Liver (tissue), 9 donors: ENCODE results near the gene TBC1D5. TPM values are rescaled to one million over a fixed set of nuclear protein-coding genes. Genes with fewer than 3 reads are reported as not detected.

Experiments
- DNase-seq: peaks from one replicate; pipeline ENCODE4 v3.0.0-alpha.2; 2017; ENCODE audit warnings: low spot score
- H3K27ac ChIP-seq, 2 donors: one replicate each; pipeline ENCODE4 v1.7.0; 2013; ENCODE audit warnings: inconsistent platforms in 2 of 2, low read length in 2 of 2, control low read depth in 1 of 2, low read depth in 1 of 2, mild to moderate bottlenecking in 1 of 2
- H3K27me3 ChIP-seq, 4 donors: one replicate each; pipeline versions ENCODE4 v1.6.1 to v1.7.0; 2013; ENCODE audit warnings: low read length in 3 of 4, inconsistent platforms in 1 of 4, mild to moderate bottlenecking in 1 of 4, moderate library complexity in 1 of 4; ENCODE audit not compliant: control insufficient read depth in 4 of 4, insufficient read depth in 4 of 4
- H3K36me3 ChIP-seq, 4 donors: one replicate each; pipeline versions ENCODE4 v1.6.1 to v1.7.0; 2013; ENCODE audit warnings: low read length in 3 of 4, mild to moderate bottlenecking in 3 of 4, low read depth in 1 of 4, moderate library complexity in 1 of 4; ENCODE audit not compliant: control insufficient read depth in 4 of 4, insufficient read depth in 3 of 4
- H3K4me1 ChIP-seq, 4 donors: one replicate each; pipeline versions ENCODE4 v1.6.1 to v1.7.0; 2013; ENCODE audit warnings: low read length in 3 of 4, mild to moderate bottlenecking in 3 of 4, moderate library complexity in 1 of 4; ENCODE audit not compliant: control insufficient read depth in 4 of 4, insufficient read depth in 4 of 4
- H3K4me3 ChIP-seq, 3 donors: one replicate each; pipeline versions ENCODE4 v1.6.1 to v1.7.0; 2013; ENCODE audit warnings: low read length in 3 of 3, control low read depth in 1 of 3, low read depth in 1 of 3, mild to moderate bottlenecking in 1 of 3
- H3K9ac ChIP-seq, 2 donors: one replicate each; pipeline ENCODE4 v1.7.0; 2013; ENCODE audit warnings: low read length in 2 of 2, mild to moderate bottlenecking in 2 of 2, moderate library complexity in 2 of 2, control low read depth in 1 of 2, low read depth in 1 of 2
- H3K9me3 ChIP-seq, 4 donors: one replicate each; pipeline versions ENCODE4 v1.6.1 to v1.7.0; 2013; ENCODE audit warnings: low read length in 3 of 4; ENCODE audit not compliant: control insufficient read depth in 4 of 4
- EGR1 ChIP-seq, 2 donors: IDR thresholded peaks; 2 replicates each; pipeline ENCODE4 v1.6.1; 2016 to 2018; ENCODE audit warnings: antibody characterized with exemption in 2 of 2, low read depth in 2 of 2
- FOXA1 ChIP-seq: IDR thresholded peaks from 2 replicates; pipeline ENCODE4 v1.6.1; 2016; ENCODE audit warnings: antibody characterized with exemption
- FOXA2 ChIP-seq: IDR thresholded peaks from 2 replicates; pipeline ENCODE4 v1.6.1; 2016; ENCODE audit warnings: antibody characterized with exemption
- GABPA ChIP-seq, 2 donors: IDR thresholded peaks in 1 of 2; conservative IDR thresholded peaks in 1 of 2; 2 replicates each; pipeline ENCODE4 v1.6.1; 2016; ENCODE audit warnings: antibody characterized with exemption in 2 of 2, mild to moderate bottlenecking in 1 of 2, moderate library complexity in 1 of 2
- HNF4A ChIP-seq, 2 donors: conservative IDR thresholded peaks; 2 replicates each; pipeline ENCODE4 v1.6.1; 2016; ENCODE audit warnings: antibody characterized with exemption in 2 of 2, mild to moderate bottlenecking in 2 of 2
- HNF4G ChIP-seq: IDR thresholded peaks from 2 replicates; pipeline ENCODE4 v1.6.1; 2016; ENCODE audit warnings: antibody characterized with exemption
- JUND ChIP-seq, 2 donors: IDR thresholded peaks; 2 replicates each; pipeline ENCODE4 v1.6.1; 2016; ENCODE audit warnings: antibody characterized with exemption in 2 of 2
- NR2F2 ChIP-seq: IDR thresholded peaks from 2 replicates; pipeline ENCODE4 v1.6.1; 2016; ENCODE audit warnings: antibody characterized with exemption
- RXRA ChIP-seq, 2 donors: IDR thresholded peaks; 2 replicates each; pipeline ENCODE4 v1.6.1; 2017 to 2018; ENCODE audit warnings: antibody characterized with exemption in 2 of 2, mild to moderate bottlenecking in 1 of 2
- SP1 ChIP-seq: IDR thresholded peaks from 2 replicates; pipeline ENCODE4 v1.6.1; 2018; ENCODE audit warnings: antibody characterized with exemption, mild to moderate bottlenecking
- TAF1 ChIP-seq: conservative IDR thresholded peaks from 2 replicates; pipeline ENCODE4 v1.6.1; 2016; ENCODE audit warnings: antibody characterized with exemption, mild to moderate bottlenecking
- whole genome bisulfite sequencing: extraction: QIAGEN DNeasy Blood & Tissue Kit; methylation state at CpG from one replicate; pipeline ENCODE4 v1.1.7; 2013; 5-methylcytosine and 5-hydroxymethylcytosine counted together
- polyA plus RNA-seq, 2 donors: library from polyadenylated mRNA; stranded (reverse) in 1 of 2; unstranded in 1 of 2; fragments of 200-250 nt in 1 of 2; fragments of >200 nt in 1 of 2; fragmentation: Nextera tagmentation in 1 of 2; extraction: Ambion mirVana in 1 of 2; gene quantifications; one replicate each; pipeline versions ENCODE4 v1.2.1 to v1.2.3, GENCODE V29; 2013 to 2015
- total RNA-seq, 2 donors: library from RNA; depleted of rRNA; stranded (reverse); fragments of >200 nt; gene quantifications; one replicate each; pipeline ENCODE4 v1.2.3, GENCODE V29; 2014
- TF ChIP-seq, protein P1 (sequence below): IDR thresholded peaks from 2 replicates; pipeline ENCODE4 v1.6.1; 2016; ENCODE audit warnings: antibody characterized with exemption, mild to moderate bottlenecking
- TF ChIP-seq, protein P2 (sequence below): fragments of 150-350 bp; IDR thresholded peaks from 2 replicates; pipeline ENCODE4 v1.5.1; 2017; ENCODE audit warnings: improper control_type of control experiment, low read depth, low read length; ENCODE audit not compliant: missing input control
- TF ChIP-seq, protein P3 (sequence below): IDR thresholded peaks from 2 replicates; pipeline ENCODE4 v1.6.1; 2016; ENCODE audit warnings: antibody characterized with exemption
- TF ChIP-seq, protein P4 (sequence below): IDR thresholded peaks from 2 replicates; pipeline ENCODE4 v1.6.1; 2016; ENCODE audit warnings: antibody characterized with exemption
- TF ChIP-seq, protein P5 (sequence below): IDR thresholded peaks from 2 replicates; pipeline ENCODE4 v1.6.1; 2016; ENCODE audit warnings: antibody characterized with exemption
- donor health status: healthy.
- donor health status: healthy.
- donor health status: healthy.
- donor health status: healthy.
- donor health status: healthy.

Gene TBC1D5
- total and polyA plus RNA-seq, 4 donors = 9.1 to 45.6 (median 25.6) TPM

DNA sequence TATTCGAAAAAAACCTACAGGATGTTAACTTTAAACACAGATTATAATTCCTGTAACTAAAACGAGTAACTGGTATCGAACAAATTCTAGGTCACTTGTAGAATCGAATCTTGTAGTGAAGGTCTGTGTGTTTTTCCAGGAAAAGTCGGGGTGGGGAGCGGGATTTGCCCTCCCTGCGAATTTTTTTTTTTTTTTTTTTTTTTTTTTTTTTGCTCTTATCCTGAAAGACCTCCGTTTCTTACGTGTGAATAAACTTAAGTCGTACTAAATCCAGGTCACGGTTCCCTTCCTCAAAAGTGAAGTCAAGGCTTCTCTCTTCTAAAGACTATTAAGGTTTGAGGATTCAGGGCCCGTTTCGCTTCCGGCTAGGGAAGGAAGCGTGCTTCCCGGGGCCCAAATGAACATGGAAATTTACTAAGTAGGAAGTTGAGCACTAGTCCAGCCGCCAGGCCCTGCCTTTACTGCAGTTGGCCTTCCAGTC, 770 bp downstream of the TBC1D5 start:
- H3K27ac ChIP-seq = peak overlapping the region; percentile 98 to 100
- no peaks in the 10 kb centered on the region for H3K27me3 ChIP-seq
- no peaks in the 10 kb centered on the region for H3K36me3 ChIP-seq
- no peak for DNase-seq
- H3K9me3 ChIP-seq = no peaks in the 10 kb centered on the region
- TF ChIP-seq FOXA1 = no peak
- TF ChIP-seq, protein P1, sequence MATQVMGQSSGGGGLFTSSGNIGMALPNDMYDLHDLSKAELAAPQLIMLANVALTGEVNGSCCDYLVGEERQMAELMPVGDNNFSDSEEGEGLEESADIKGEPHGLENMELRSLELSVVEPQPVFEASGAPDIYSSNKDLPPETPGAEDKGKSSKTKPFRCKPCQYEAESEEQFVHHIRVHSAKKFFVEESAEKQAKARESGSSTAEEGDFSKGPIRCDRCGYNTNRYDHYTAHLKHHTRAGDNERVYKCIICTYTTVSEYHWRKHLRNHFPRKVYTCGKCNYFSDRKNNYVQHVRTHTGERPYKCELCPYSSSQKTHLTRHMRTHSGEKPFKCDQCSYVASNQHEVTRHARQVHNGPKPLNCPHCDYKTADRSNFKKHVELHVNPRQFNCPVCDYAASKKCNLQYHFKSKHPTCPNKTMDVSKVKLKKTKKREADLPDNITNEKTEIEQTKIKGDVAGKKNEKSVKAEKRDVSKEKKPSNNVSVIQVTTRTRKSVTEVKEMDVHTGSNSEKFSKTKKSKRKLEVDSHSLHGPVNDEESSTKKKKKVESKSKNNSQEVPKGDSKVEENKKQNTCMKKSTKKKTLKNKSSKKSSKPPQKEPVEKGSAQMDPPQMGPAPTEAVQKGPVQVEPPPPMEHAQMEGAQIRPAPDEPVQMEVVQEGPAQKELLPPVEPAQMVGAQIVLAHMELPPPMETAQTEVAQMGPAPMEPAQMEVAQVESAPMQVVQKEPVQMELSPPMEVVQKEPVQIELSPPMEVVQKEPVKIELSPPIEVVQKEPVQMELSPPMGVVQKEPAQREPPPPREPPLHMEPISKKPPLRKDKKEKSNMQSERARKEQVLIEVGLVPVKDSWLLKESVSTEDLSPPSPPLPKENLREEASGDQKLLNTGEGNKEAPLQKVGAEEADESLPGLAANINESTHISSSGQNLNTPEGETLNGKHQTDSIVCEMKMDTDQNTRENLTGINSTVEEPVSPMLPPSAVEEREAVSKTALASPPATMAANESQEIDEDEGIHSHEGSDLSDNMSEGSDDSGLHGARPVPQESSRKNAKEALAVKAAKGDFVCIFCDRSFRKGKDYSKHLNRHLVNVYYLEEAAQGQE = no peak
- TF ChIP-seq HNF4G = no peak
- TF ChIP-seq EGR1 (IDR thresholded peaks at IDR 0.05; ENCODE audit: low read depth in 2 of 2) = no peak
- TF ChIP-seq, protein P2, sequence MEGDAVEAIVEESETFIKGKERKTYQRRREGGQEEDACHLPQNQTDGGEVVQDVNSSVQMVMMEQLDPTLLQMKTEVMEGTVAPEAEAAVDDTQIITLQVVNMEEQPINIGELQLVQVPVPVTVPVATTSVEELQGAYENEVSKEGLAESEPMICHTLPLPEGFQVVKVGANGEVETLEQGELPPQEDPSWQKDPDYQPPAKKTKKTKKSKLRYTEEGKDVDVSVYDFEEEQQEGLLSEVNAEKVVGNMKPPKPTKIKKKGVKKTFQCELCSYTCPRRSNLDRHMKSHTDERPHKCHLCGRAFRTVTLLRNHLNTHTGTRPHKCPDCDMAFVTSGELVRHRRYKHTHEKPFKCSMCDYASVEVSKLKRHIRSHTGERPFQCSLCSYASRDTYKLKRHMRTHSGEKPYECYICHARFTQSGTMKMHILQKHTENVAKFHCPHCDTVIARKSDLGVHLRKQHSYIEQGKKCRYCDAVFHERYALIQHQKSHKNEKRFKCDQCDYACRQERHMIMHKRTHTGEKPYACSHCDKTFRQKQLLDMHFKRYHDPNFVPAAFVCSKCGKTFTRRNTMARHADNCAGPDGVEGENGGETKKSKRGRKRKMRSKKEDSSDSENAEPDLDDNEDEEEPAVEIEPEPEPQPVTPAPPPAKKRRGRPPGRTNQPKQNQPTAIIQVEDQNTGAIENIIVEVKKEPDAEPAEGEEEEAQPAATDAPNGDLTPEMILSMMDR = peak; percentile 5
- TF ChIP-seq RXRA (IDR thresholded peaks at IDR 0.05) = peak in 1 of 2 donors; percentile 14
- no peak for TF ChIP-seq FOXA2
- TF ChIP-seq TAF1 = peak; percentile 18
- peak; percentile 19 for TF ChIP-seq SP1
- TF ChIP-seq, protein P3, sequence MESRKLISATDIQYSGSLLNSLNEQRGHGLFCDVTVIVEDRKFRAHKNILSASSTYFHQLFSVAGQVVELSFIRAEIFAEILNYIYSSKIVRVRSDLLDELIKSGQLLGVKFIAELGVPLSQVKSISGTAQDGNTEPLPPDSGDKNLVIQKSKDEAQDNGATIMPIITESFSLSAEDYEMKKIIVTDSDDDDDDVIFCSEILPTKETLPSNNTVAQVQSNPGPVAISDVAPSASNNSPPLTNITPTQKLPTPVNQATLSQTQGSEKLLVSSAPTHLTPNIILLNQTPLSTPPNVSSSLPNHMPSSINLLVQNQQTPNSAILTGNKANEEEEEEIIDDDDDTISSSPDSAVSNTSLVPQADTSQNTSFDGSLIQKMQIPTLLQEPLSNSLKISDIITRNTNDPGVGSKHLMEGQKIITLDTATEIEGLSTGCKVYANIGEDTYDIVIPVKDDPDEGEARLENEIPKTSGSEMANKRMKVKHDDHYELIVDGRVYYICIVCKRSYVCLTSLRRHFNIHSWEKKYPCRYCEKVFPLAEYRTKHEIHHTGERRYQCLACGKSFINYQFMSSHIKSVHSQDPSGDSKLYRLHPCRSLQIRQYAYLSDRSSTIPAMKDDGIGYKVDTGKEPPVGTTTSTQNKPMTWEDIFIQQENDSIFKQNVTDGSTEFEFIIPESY = no peak
- TF ChIP-seq, protein P4, sequence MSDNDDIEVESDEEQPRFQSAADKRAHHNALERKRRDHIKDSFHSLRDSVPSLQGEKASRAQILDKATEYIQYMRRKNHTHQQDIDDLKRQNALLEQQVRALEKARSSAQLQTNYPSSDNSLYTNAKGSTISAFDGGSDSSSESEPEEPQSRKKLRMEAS = no peak
- no peak for TF ChIP-seq JUND (IDR thresholded peaks at IDR 0.05)
- TF ChIP-seq, protein P5, sequence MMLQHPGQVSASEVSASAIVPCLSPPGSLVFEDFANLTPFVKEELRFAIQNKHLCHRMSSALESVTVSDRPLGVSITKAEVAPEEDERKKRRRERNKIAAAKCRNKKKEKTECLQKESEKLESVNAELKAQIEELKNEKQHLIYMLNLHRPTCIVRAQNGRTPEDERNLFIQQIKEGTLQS = no peak
- no peak for TF ChIP-seq HNF4A (conservative IDR thresholded peaks at IDR 0.05)
- peak in 1 of 2 donors; percentile 28 for TF ChIP-seq GABPA (IDR thresholded peaks at IDR 0.05 in 1 of 2, conservative IDR thresholded peaks at IDR 0.05 in 1 of 2)
- TF ChIP-seq NR2F2 = peak; percentile 30
- peak overlapping the region; percentile 89 to 97 (median 91) for H3K4me3 ChIP-seq
- peak overlapping the region; percentile 65 to 88 for H3K9ac ChIP-seq
- WGBS = under 1% methylated on average over 17 of the region's 17 CpGs
- H3K4me1 ChIP-seq = peaks cover 4 to 39% (median 20%) of the 10 kb centered on the region in 4 donors
